Sigmoid colon (tissue), 7 donors: ENCODE data around the gene FREM1. TPM values are rescaled to one million over a fixed set of nuclear protein-coding genes. Genes with fewer than 3 reads are reported as not detected.

Experiments
- DNase-seq: peaks from one replicate; pipeline ENCODE4 v3.0.0-alpha.2; 2019
- H3K27ac ChIP-seq, 4 donors: fragments of 200-600 bp; sonication (generic); one replicate each; pipeline ENCODE4 v1.5.1; 2016 to 2019; ENCODE audit warnings: mild to moderate bottlenecking in 1 of 4
- H3K27me3 ChIP-seq, 3 donors: fragments of 200-600 bp; sonication (generic); one replicate each; pipeline ENCODE4 v1.5.1; 2019; ENCODE audit warnings: mild to moderate bottlenecking in 1 of 3
- H3K36me3 ChIP-seq, 4 donors: fragments of 200-600 bp; sonication (generic); one replicate each; pipeline ENCODE4 v1.5.1; 2016 to 2019
- H3K4me1 ChIP-seq, 4 donors: fragments of 200-600 bp; sonication (generic); one replicate each; pipeline ENCODE4 v1.5.1; 2017 to 2019
- H3K4me3 ChIP-seq, 4 donors: fragments of 200-600 bp; sonication (generic); one replicate each; pipeline ENCODE4 v1.5.1; 2017 to 2019; ENCODE audit warnings: mild to moderate bottlenecking in 2 of 4, moderate library complexity in 1 of 4
- H3K9me3 ChIP-seq, 4 donors: fragments of 200-600 bp in 3 of 4; sonication (generic) in 3 of 4; one replicate each; pipeline versions ENCODE4 v1.5.1 to v1.6.1; 2013 to 2019
- CTCF ChIP-seq, 4 experiments: fragments of 450-650 bp in 3 of 4; fragments of 200-600 bp in 1 of 4; IDR thresholded peaks; one replicate each; pipeline ENCODE4 v1.5.1; 2016 to 2019; ENCODE audit warnings: antibody characterized with exemption in 4 of 4, mild to moderate bottlenecking in 3 of 4, moderate library complexity in 2 of 4
- EP300 ChIP-seq, 4 donors: sonication (generic); formaldehyde crosslinking; IDR thresholded peaks; one replicate each; pipeline ENCODE4 v1.6.1; 2017; ENCODE audit warnings: antibody characterized with exemption in 4 of 4
- POLR2A ChIP-seq, 2 donors: fragments of 450-650 bp; IDR thresholded peaks; one replicate each; pipeline ENCODE4 v1.6.1; 2016; ENCODE audit warnings: antibody characterized with exemption in 2 of 2, mild to moderate bottlenecking in 2 of 2, moderate library complexity in 2 of 2
- POLR2AphosphoS5 ChIP-seq, 4 donors: sonication (generic); formaldehyde crosslinking; IDR thresholded peaks; one replicate each; pipeline ENCODE4 v1.6.1; 2017; ENCODE audit warnings: antibody characterized with exemption in 4 of 4
- WGBS, 2 donors: extraction: QIAGEN DNeasy Blood & Tissue Kit; methylation state at CpG; one replicate each; pipeline ENCODE4 v1.1.7; 2013; 5-methylcytosine and 5-hydroxymethylcytosine counted together
- intact Hi-C: fragments of 100-400 bp; cut with DNase I; formaldehyde crosslinking; loops from one replicate; pipeline ENCODE4 v1.15.1; 2023
- polyA plus RNA-seq, 3 donors: library from polyadenylated mRNA; stranded (reverse); fragments of 200-250 nt; gene quantifications; one replicate each; pipeline ENCODE4 v1.2.3, GENCODE V29; 2013
- total RNA-seq, 4 donors: library from RNA; depleted of rRNA; stranded (reverse); fragments of >200 nt; gene quantifications; one replicate each; pipeline ENCODE4 v1.1.0, GENCODE V29; 2016
- donor health status: healthy with polysubstance abuse.
- donor health status: Bipolar disorder and iron deficiency.
- donor health status: healthy.

The FREM1 gene
- total and polyA plus RNA-seq, 7 donors = 0.96 to 45.1 (median 11.4) TPM; not detected in 1

GRCh38 chr9:14906644-14907359, 3.4 kb downstream of the FREM1 start:
- Histone ChIP-seq H3K36me3 (no peaks in the 10 kb centered on the region), H3K4me1 (peaks cover 0 to 74% (median 49%) of the 10 kb centered on the region in 4 donors), H3K27ac (peak overlapping the region in 3 of 4 donors; percentile 71 to 87 (median 76)), H3K9me3 (no peaks in the 10 kb centered on the region), H3K27me3 (no peaks in the 10 kb centered on the region), H3K4me3 (peak overlapping the region in 1 of 4 donors; percentile 54)
- intact Hi-C loops = loop anchor here (5.0 kb wide), 1 partner anchor 40 kb away; no protein-coding TSS in a partner anchor
- TF ChIP-seq POLR2AphosphoS5 (IDR thresholded peaks at IDR 0.05) (no peak), EP300 (IDR thresholded peaks at IDR 0.05) (no peak), POLR2A (IDR thresholded peaks at IDR 0.05) (no peak), CTCF (IDR thresholded peaks at IDR 0.05) (no peak)
- WGBS, 2 donors = 66 to 74% methylated on average over 2 of the region's 2 CpGs
- DNase-seq = no peak

- Histone ChIP-seq H3K4me3 (no peak overlapping the region), H3K9me3 (no peaks in the 10 kb centered on the region), H3K4me1 (peaks cover 0 to 79% (median 51%) of the 10 kb centered on the region in 4 donors), H3K36me3 (no peaks in the 10 kb centered on the region), H3K27ac (peak overlapping the region in 3 of 4 donors; percentile 71 to 87 (median 76)), H3K27me3 (no peaks in the 10 kb centered on the region)
- intact Hi-C loops = loop anchor here (5.0 kb wide), 1 partner anchor 39 kb away; no protein-coding TSS in a partner anchor
- 84 to 86% methylated on average over 5 of the region's 5 CpGs for WGBS, 2 donors
- DNase-seq = no peak
- TF ChIP-seq POLR2AphosphoS5 (IDR thresholded peaks at IDR 0.05) (peak in 1 of 4 donors; percentile 15), CTCF (IDR thresholded peaks at IDR 0.05) (no peak)
Observed at GRCh38 chr9:14906000-14906399, 4.2 kb downstream of the FREM1 start.

GRCh38 chr9:14903040-14903439, 7.2 kb downstream of the FREM1 start:
- Histone ChIP-seq H3K27ac (peak overlapping the region in 2 of 4 donors; percentile 3 to 87), H3K36me3 (no peaks in the 10 kb centered on the region), H3K4me3 (no peak overlapping the region), H3K4me1 (peaks cover 0 to 80% (median 44%) of the 10 kb centered on the region in 4 donors), H3K9me3 (no peaks in the 10 kb centered on the region), H3K27me3 (no peaks in the 10 kb centered on the region)
- DNase-seq = no peak
- 63 to 71% methylated on average over 1 of the region's 1 CpG for WGBS, 2 donors
- TF ChIP-seq POLR2A (IDR thresholded peaks at IDR 0.05) (no peak), EP300 (IDR thresholded peaks at IDR 0.05) (no peak), CTCF (IDR thresholded peaks at IDR 0.05) (no peak), POLR2AphosphoS5 (IDR thresholded peaks at IDR 0.05) (no peak)
- intact Hi-C loops = no loop called here

GRCh38 chr9:14902561-14902960, 7.7 kb downstream of the FREM1 start:
- H3K4me1 ChIP-seq = peaks cover 0 to 75% (median 42%) of the 10 kb centered on the region in 4 donors

More at GRCh38 chr9:14902561-14902960, 7.7 kb downstream of the FREM1 start:
- DNase-seq = no peak
- no peaks in the 10 kb centered on the region for H3K9me3 ChIP-seq
- H3K36me3 ChIP-seq = no peaks in the 10 kb centered on the region
- peak overlapping the region in 2 of 4 donors; percentile 3 to 87 for H3K27ac ChIP-seq
- no peaks in the 10 kb centered on the region for H3K27me3 ChIP-seq
- intact Hi-C loops = no loop called here
- WGBS, 2 donors = 95% methylated on average over 1 of the region's 1 CpG
- no peak overlapping the region for H3K4me3 ChIP-seq
- TF ChIP-seq CTCF (IDR thresholded peaks at IDR 0.05) = no peak
- TF ChIP-seq POLR2A (IDR thresholded peaks at IDR 0.05) = no peak
- no peak for TF ChIP-seq POLR2AphosphoS5 (IDR thresholded peaks at IDR 0.05)
- TF ChIP-seq EP300 (IDR thresholded peaks at IDR 0.05) = no peak
